ENCODE measurements around the gene ERCC1. TPM values are rescaled to one million over a fixed set of nuclear protein-coding genes. Genes with fewer than 3 reads are reported as not detected.
A peak's percentile ranks its signal among the peaks of the same experiment; 100 is the strongest.

ERCC1 gene
- 93.1 and 95.3 TPM in 2 replicates for polyA plus RNA-seq (2012; rRNA removed)
- polyA plus RNA-seq (2012; cell fraction: cytosol; rRNA removed), result 45.3 and 58.8 TPM in 2 replicates
- polyA plus RNA-seq (2012; cell fraction: nucleus; rRNA removed), result 199 and 204 TPM in 2 replicates

DNA sequence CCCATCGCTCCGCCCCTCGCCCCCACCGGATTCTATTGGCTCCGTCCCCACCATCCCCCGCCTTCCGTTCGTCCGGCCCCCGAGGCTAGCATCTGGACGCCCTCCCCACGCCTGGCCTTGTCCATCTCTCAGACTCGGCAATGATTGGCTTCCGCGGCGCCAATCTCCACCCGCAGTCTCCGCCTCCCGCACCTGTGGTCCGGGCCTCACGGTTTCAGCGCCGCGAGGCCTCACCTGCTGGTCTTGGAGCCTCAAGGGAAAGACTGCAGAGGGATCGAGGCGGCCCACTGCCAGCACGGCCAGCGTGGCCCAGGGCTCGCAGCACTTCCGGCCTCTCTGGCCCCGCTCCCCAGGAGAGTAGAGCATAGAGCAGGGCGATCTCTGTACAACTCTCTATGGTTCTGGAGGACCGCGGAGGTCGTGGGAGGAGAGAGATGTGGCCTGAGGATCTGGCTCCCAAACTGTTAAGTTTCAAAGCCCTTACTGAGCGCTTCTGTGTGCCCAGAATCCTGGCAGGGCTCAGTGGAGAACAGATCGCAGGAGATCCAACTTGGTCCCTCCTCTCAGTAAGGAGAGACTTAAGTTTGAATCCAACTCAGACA lies at the start of gene ERCC1:
ERCC1 (minus strand) TSS at position 329 of the 602 bp plus-strand sequence. CDS start 543 bp downstream, outside the sequence.
- H3K27ac ChIP-seq (ENCODE audit: low read depth in 2 of 2, low read length in 1 of 2), result peak within 1 kb of the TSS; percentile 92 to 100
- ChIA-PET POLR2A (interaction anchor here (1.1 kb wide), 1 partner anchor 55 kb away, joined by 3 read pairs; no protein-coding TSS in a partner anchor), CTCF (interaction anchor here (0.6 to 4.7 kb wide), 4 partner anchors 16 to 101 kb away, joined by 3 to 57 read pairs (median 25); no protein-coding TSS in a partner anchor)
- H3K9me2 ChIP-seq, result no peaks in the 10 kb centered on the region
- WGBS (ENCODE audit: low lambda C conversion rate), result 1% methylated on average over 37 of the region's 37 CpGs
- H3K4me1 ChIP-seq (ENCODE audit: control insufficient read depth in 1 of 2, insufficient read depth in 2 of 2, low read depth in 1 of 2, low read length in 1 of 2), result peaks cover 15 to 20% of the 10 kb centered on the region in 2 experiments
- H3F3A ChIP-seq (replicated peaks; ENCODE audit: insufficient read depth), result peaks cover 38% of the 10 kb centered on the region
- no peaks in the 10 kb centered on the region for H3K27me3 ChIP-seq (ENCODE audit: insufficient read depth)
- H3K79me2 ChIP-seq (ENCODE audit: insufficient read depth), result peaks cover 34% of the 10 kb centered on the region
- H3K36me3 ChIP-seq (replicated peaks in 1 of 2; ENCODE audit: control insufficient read depth in 1 of 2, insufficient read depth in 2 of 2, low read length in 1 of 2), result peaks cover 4 to 10% of the 10 kb centered on the region in 2 experiments
- H3K4me2 ChIP-seq, result peak within 1 kb of the TSS; percentile 97
- DNase-seq, result peak; percentile 98
- TF ChIP-seq, protein P1, sequence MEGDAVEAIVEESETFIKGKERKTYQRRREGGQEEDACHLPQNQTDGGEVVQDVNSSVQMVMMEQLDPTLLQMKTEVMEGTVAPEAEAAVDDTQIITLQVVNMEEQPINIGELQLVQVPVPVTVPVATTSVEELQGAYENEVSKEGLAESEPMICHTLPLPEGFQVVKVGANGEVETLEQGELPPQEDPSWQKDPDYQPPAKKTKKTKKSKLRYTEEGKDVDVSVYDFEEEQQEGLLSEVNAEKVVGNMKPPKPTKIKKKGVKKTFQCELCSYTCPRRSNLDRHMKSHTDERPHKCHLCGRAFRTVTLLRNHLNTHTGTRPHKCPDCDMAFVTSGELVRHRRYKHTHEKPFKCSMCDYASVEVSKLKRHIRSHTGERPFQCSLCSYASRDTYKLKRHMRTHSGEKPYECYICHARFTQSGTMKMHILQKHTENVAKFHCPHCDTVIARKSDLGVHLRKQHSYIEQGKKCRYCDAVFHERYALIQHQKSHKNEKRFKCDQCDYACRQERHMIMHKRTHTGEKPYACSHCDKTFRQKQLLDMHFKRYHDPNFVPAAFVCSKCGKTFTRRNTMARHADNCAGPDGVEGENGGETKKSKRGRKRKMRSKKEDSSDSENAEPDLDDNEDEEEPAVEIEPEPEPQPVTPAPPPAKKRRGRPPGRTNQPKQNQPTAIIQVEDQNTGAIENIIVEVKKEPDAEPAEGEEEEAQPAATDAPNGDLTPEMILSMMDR (IDR thresholded peaks at IDR 0.05), result no peak
- TF ChIP-seq CHD2 (IDR thresholded peaks at IDR 0.05; ENCODE audit: low read length, partially characterized antibody), result peak; percentile 68
- TF ChIP-seq, protein P2, sequence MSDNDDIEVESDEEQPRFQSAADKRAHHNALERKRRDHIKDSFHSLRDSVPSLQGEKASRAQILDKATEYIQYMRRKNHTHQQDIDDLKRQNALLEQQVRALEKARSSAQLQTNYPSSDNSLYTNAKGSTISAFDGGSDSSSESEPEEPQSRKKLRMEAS (IDR thresholded peaks at IDR 0.05; ENCODE audit: low read depth), result peak; percentile 71; the same call in 1 of the 2 replicates
- TF ChIP-seq SMC3 (IDR thresholded peaks at IDR 0.05; ENCODE audit: low read depth, low read length), result no peak
- no peak for TF ChIP-seq JUND (IDR thresholded peaks at IDR 0.05)
- TF ChIP-seq TCF12 (IDR thresholded peaks at IDR 0.05), result peak; percentile 46; the same call in 1 of the 2 replicates
- peak; percentile 83 for TF ChIP-seq GABPA (IDR thresholded peaks at IDR 0.05; ENCODE audit: low read depth)
- TF ChIP-seq EP300 (IDR thresholded peaks at IDR 0.05; ENCODE audit: borderline replicate concordance in 1 of 2, low read depth in 1 of 2, low read length in 1 of 2), result peak; percentile 21 to 28; a peak in 1 of 4 replicates
- TF ChIP-seq TAF1 (IDR thresholded peaks at IDR 0.05; ENCODE audit: borderline replicate concordance, low read depth, low read length), result peak; percentile 63
- TF ChIP-seq ELF1 (IDR thresholded peaks at IDR 0.05), result peak; percentile 86
- peak; percentile 87 for TF ChIP-seq MXI1 (IDR thresholded peaks at IDR 0.05; ENCODE audit: low read depth, low read length)
- peak; percentile 86 for TF ChIP-seq POLR2AphosphoS5 (IDR thresholded peaks at IDR 0.05; ENCODE audit: low read depth, low read length)
- TF ChIP-seq SIN3A (IDR thresholded peaks at IDR 0.05; ENCODE audit: borderline replicate concordance, low read depth, low read length), result peak; percentile 60; the same call in 1 of the 2 replicates
- TF ChIP-seq, protein P3, sequence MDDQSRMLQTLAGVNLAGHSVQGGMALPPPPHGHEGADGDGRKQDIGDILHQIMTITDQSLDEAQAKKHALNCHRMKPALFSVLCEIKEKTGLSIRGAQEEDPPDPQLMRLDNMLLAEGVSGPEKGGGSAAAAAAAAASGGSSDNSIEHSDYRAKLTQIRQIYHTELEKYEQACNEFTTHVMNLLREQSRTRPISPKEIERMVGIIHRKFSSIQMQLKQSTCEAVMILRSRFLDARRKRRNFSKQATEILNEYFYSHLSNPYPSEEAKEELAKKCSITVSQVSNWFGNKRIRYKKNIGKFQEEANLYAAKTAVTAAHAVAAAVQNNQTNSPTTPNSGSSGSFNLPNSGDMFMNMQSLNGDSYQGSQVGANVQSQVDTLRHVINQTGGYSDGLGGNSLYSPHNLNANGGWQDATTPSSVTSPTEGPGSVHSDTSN (IDR thresholded peaks at IDR 0.05), result peak; percentile 98
- H4K20me1 ChIP-seq (ENCODE audit: insufficient read depth), result no peaks in the 10 kb centered on the region; the same call in 1 of the 2 replicates
- peak within 1 kb of the TSS; percentile 67 to 85 for H3K4me3 ChIP-seq (ENCODE audit: low read depth in 2 of 2, low read length in 1 of 2)
- H3K9me3 ChIP-seq, result no peaks in the 10 kb centered on the region
- peak within 1 kb of the TSS; percentile 53 for H2AFZ ChIP-seq (ENCODE audit: low read depth)
- peak within 1 kb of the TSS; percentile 78 for H3K9ac ChIP-seq

Measured in SK-N-SH (cell line).